SHP77 treated with DMSO at 0.1 percent for 48 hours (cell line): Measurements from ENCODE around the gene EGFR.

ENCODE experiments used
- DNase-seq: peaks from one replicate; lab custom pipeline; 2025; lab: John Stamatoyannopoulos, UW

EGFR gene

DNA sequence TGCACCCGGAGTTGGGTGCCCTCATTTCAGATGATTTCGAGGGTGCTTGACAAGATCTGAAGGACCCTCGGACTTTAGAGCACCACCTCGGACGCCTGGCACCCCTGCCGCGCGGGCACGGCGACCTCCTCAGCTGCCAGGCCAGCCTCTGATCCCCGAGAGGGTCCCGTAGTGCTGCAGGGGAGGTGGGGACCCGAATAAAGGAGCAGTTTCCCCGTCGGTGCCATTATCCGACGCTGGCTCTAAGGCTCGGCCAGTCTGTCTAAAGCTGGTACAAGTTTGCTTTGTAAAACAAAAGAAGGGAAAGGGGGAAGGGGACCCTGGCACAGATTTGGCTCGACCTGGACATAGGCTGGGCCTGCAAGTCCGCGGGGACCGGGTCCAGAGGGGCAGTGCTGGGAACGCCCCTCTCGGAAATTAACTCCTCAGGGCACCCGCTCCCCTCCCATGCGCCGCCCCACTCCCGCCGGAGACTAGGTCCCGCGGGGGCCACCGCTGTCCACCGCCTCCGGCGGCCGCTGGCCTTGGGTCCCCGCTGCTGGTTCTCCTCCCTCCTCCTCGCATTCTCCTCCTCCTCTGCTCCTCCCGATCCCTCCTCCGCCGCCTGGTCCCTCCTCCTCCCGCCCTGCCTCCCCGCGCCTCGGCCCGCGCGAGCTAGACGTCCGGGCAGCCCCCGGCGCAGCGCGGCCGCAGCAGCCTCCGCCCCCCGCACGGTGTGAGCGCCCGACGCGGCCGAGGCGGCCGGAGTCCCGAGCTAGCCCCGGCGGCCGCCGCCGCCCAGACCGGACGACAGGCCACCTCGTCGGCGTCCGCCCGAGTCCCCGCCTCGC is at the start of gene EGFR:
TSS of gene EGFR (plus strand) at position 657 of the 830 bp plus-strand sequence. CDS start 261 bp downstream, outside the sequence.
- DNase-seq: no peak

DNA sequence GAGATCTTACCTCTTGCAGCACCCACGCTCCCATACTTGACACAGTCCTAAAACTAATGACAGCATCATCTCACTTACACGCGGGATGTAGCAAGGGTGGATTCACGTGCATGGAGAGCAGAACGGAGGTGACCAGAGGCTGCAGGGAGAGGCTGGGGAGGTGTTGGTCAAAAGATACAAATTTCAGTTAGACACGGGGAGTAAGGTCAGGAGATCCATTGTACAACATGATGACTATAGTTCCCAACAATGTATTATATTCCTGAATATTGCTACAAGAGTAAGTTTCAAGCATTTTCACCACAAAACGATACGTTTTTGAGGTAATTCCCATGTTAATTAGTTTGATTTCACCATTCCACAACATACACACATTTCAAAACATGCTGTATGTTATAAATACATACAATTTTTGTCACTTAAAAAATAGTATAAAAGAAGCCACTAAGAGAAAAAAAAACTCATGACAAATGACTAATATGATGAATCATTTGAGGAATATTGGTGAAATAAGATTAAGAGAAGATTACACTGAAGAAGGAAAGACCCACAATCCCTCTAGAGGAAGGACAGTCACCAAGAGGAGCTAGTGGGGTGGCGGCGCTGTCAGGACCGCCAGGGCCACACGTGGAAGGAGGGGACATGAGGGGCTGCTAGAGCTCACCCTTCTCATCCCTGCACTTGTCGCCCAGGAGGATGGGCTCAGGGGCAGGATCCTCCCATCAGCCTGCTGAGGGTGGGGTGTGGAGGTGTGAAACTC is 49.4 kb upstream of the EGFR start:
- no peak for DNase-seq

GRCh38 chr7:54972733-54973294 is 46.0 kb upstream of the EGFR start:
- no peak for DNase-seq

- no peak for DNase-seq
These were observed 40.3 kb upstream of the EGFR start for GRCh38 chr7:54978364-54979116.

- DNase-seq: no peak
These were observed 38.3 kb upstream of the EGFR start for GRCh38 chr7:54980521-54980920.

GRCh38 chr7:54981913-54982312 is 36.9 kb upstream of the EGFR start:
- DNase-seq: no peak

DNA sequence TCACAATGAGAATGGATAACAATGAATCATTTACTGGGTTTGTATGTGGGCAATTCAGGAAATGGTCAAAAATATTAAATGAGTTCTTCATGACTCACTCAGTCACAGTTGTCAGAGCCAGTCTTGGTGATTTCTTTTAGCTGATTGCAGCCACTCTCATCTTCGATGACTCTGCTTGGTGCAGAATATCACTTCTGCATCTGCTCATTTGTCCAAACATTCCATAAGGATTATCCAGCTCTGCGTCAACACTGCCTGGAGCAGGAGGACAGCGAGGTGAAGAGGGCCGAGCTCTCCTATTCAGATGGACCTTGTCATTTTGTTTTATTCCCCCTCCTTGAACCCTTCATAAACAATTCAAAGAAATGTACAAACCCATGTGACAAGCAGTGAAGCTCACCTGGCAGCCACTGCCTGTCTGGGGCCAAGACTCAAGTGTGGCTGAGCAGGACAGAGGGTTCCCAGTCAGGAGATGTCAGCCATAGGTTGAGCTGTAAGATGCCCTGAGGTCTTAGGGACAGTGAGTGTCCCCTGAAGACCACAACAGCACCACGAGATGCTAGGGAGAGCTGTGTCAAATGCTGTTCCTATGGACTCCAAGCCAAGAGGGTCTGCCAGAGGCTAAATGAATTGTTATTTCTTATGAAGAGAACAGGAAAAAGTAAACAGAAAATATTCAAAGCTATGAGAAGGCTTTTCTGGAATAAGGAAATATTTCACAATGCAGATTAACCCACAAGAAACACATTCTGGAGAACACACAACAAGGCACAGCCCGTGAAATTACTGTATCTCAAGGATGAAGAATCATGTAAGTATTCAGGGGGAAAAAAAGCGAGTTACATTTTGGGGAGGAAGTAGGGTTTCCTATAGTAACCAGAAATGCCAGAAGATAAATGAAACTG is 33.1 kb upstream of the EGFR start:
- no peak for DNase-seq

GRCh38 chr7:54986716-54987115 is 32.1 kb upstream of the EGFR start:
- DNase-seq: no peak

- no peak for DNase-seq
These were observed 31.0 kb upstream of the EGFR start for GRCh38 chr7:54987772-54988171.

DNA sequence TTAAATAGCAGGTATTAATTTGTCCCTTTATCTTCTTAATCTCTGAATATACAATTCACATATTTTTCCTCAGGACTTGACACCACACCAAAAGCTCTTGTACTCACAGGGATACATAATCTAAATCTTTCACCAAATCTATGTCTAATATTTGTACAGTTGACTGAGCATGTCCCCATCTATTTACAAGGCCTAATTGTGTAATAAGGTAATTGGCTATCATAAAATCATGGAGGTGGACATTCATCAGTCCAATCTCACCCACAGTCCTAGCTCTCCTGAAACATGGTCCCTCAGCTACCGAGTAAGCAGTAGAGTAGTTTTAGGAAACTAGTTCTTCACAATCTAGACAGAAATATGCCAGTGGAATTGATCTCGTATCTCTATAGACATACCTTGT is 30.3 kb upstream of the EGFR start:
- DNase-seq: no peak

DNA sequence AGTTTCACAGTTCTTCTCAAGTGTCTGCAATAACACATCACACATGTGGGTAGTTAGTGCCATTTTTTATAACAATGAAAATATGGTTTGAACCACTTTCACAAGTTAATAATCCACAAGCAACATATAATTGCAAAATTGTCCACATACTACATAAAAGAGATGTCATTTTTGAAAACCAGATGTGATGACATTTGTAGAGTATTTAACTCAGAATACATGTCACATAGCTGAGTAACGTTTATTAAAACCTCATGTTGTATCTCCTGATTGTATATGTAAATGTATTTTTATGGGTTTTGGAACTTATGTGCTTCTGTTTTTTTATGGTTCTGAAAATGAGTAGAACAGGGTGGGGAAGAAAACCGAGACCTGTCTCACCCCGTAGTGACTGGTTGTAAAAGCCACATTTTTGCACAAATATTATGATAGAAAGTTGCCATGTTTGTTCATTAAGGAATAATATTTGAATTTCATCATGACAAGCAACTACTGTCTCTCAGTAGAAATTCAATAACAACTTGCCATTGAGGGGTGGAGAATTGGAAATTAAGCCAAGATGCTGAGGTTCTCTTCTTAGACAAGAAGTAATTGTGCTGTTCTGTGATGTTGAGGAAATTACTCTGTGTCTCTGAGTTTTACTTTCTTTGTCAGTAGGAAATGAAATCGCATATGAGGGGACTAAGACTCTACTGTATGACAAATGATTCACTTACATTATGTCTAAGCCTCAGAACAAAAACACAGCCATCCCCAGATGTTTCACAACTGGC is 29.2 kb upstream of the EGFR start:
- no peak for DNase-seq

GRCh38 chr7:54991341-54991740 is 27.5 kb upstream of the EGFR start:
- no peak for DNase-seq

GRCh38 chr7:54992871-54993475 is 25.8 kb upstream of the EGFR start:
- DNase-seq: no peak

DNA sequence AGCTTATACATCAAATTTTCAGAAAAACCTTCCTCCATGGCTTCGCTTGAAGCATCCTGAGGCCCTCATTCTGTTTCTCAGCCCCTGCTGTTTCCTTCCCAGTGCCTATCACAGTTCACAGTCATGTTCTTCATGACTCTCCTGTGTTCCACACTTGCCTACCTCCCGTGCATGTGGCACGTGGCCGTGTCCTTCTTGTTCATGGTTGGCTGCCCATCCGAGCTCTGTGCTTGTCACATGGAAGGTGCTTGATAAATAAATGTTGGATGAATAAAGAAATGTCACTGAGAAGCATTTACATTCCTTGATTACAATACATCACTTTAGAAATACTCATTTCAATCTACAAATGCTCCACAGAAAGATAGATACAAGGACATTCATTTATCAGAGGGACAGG is 23.7 kb upstream of the EGFR start:
- no peak for DNase-seq

- DNase-seq: no peak
These were observed 23.0 kb upstream of the EGFR start for GRCh38 chr7:54995610-54996363.

- DNase-seq: no peak
These were observed 22.4 kb upstream of the EGFR start for GRCh38 chr7:54996391-54996790.

- no peak for DNase-seq
These were observed 14.2 kb upstream of the EGFR start for GRCh38 chr7:55004579-55004978.

GRCh38 chr7:55005241-55005851 is 13.5 kb upstream of the EGFR start:
- DNase-seq: no peak

DNA sequence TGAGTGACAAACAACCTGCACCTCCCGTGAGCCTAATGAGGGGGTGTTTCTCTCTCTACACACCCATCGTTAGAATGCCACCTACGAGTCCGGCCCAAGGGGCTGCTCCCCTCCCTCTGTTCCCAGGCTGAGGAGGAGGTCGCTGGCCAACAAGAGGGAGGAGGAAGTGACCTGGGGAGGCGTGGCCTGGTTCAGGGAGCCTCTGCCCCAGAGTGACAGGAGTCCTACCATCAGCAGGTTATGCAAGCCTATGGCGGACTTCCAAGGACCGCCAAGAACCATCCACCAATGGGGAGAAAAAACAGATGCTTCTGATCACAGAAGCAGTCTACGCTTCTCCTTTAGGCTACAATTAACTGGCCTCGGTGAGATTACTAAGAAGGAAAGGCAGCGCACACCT is 12.3 kb upstream of the EGFR start:
- no peak for DNase-seq
